GM23338 (cell line): ENCODE results near the gene RASSF4. TPM values are rescaled to one million over a fixed set of nuclear protein-coding genes. Genes with fewer than 3 reads are reported as not detected.
A peak's percentile ranks its signal among the peaks of the same experiment; 100 is the strongest.

Experiments
- ATAC-seq: fragments of 200-7000 bp; cut with Tn5 transposase; 3 replicates; pipeline ENCODE4 v1.9.1; 2020
- DNase-seq: peaks from one replicate; pipeline ENCODE4 v3.0.0-alpha.2; 2015; ENCODE audit warnings: low spot score
- H2AFZ ChIP-seq: fragments of 200-600 bp; sonication (generic); 2 replicates; pipeline ENCODE4 v1.8.0; 2016; ENCODE audit warnings: antibody characterized with exemption, mild to moderate bottlenecking, moderate library complexity
- H3F3A ChIP-seq: fragments of 200-600 bp; sonication (generic); replicated peaks from 2 replicates; pipeline ENCODE4 v1.8.0; 2017; ENCODE audit warnings: antibody characterized with exemption, mixed run types, low read depth
- H3K27ac ChIP-seq: fragments of 200-600 bp; sonication (generic); 2 replicates; pipeline ENCODE4 v1.6.1; 2016; ENCODE audit warnings: low read depth
- H3K27me3 ChIP-seq: fragments of 200-600 bp; sonication (generic); 2 replicates; pipeline ENCODE4 v1.8.0; 2016; ENCODE audit warnings: mild to moderate bottlenecking, mixed run types, moderate library complexity; ENCODE audit not compliant: insufficient read depth
- H3K36me3 ChIP-seq: fragments of 200-600 bp; sonication (generic); 2 replicates; pipeline ENCODE4 v1.8.0; 2016; ENCODE audit warnings: mild to moderate bottlenecking; ENCODE audit not compliant: insufficient read depth
- H3K4me1 ChIP-seq: fragments of 200-600 bp; sonication (generic); 2 replicates; pipeline ENCODE4 v1.8.0; 2016; ENCODE audit warnings: mild to moderate bottlenecking, moderate library complexity; ENCODE audit not compliant: insufficient read depth
- H3K4me2 ChIP-seq: fragments of 200-600 bp; sonication (generic); 2 replicates; pipeline ENCODE4 v1.7.1; 2017; ENCODE audit warnings: mixed run types
- H3K4me3 ChIP-seq: fragments of 200-600 bp; sonication (generic); 2 replicates; pipeline ENCODE4 v1.6.1; 2016; ENCODE audit warnings: mixed run types
- H3K79me2 ChIP-seq: fragments of 200-600 bp; sonication (generic); replicated peaks from 2 replicates; pipeline ENCODE4 v1.8.0; 2017; ENCODE audit warnings: mild to moderate bottlenecking; ENCODE audit not compliant: insufficient read depth
- H3K9me2 ChIP-seq: fragments of 200-600 bp; sonication (generic); 2 replicates; pipeline ENCODE4 v1.8.0; 2017; ENCODE audit not compliant: insufficient read depth
- H4K20me1 ChIP-seq: fragments of 200-600 bp; sonication (generic); replicated peaks from 2 replicates; pipeline ENCODE4 v1.8.0; 2017; ENCODE audit warnings: mild to moderate bottlenecking; ENCODE audit not compliant: insufficient read depth
- H3K27ac Mint-ChIP-seq: 2 replicates; pipeline ENCODE4 v1.8.0; 2020; ENCODE audit warnings: inconsistent platforms, mild to moderate bottlenecking, moderate library complexity, mixed read lengths
- H3K27me3 Mint-ChIP-seq: 3 replicates; pipeline ENCODE4 v1.8.0; 2022; ENCODE audit warnings: low read depth, mild to moderate bottlenecking, moderate library complexity, mixed read lengths, inconsistent platforms; ENCODE audit not compliant: insufficient read depth, poor library complexity
- H3K36me3 Mint-ChIP-seq: 3 replicates; pipeline ENCODE4 v1.8.0; 2021; ENCODE audit warnings: low read depth, mild to moderate bottlenecking, inconsistent platforms, moderate library complexity, mixed read lengths
- H3K4me1 Mint-ChIP-seq: 3 replicates; pipeline ENCODE4 v1.8.0; 2020; ENCODE audit warnings: mild to moderate bottlenecking, inconsistent platforms, mixed read lengths
- H3K4me3 Mint-ChIP-seq: 3 replicates; pipeline ENCODE4 v1.8.0; 2021; ENCODE audit warnings: moderate library complexity, mild to moderate bottlenecking, inconsistent platforms, mixed read lengths
- H3K9me3 Mint-ChIP-seq: 3 replicates; pipeline ENCODE4 v1.8.0; 2020; ENCODE audit warnings: moderate library complexity, mild to moderate bottlenecking, inconsistent platforms, mixed read lengths
- CREB1 ChIP-seq: fragments of 250-450 bp; sonication (Bioruptor Pico); IDR thresholded peaks from 2 replicates; pipeline ENCODE4 v1.5.0; 2020; ENCODE audit warnings: low read depth, mild to moderate bottlenecking, moderate library complexity
- EZH2 ChIP-seq: fragments of 200-600 bp; sonication (generic); IDR thresholded peaks from one replicate; pipeline ENCODE4 v1.8.0; 2017; ENCODE audit warnings: antibody characterized with exemption, mild to moderate bottlenecking, low read depth; ENCODE audit not compliant: unreplicated experiment
- EZH2phosphoT487 ChIP-seq: fragments of 200-600 bp; sonication (generic); IDR thresholded peaks from one replicate; pipeline ENCODE4 v1.8.1; 2018; ENCODE audit warnings: antibody characterized with exemption; ENCODE audit not compliant: unreplicated experiment
- JUNB ChIP-seq: IDR thresholded peaks from one replicate; pipeline ENCODE4 v1.6.1; 2016; ENCODE audit warnings: antibody characterized with exemption; ENCODE audit not compliant: unreplicated experiment
- NANOG ChIP-seq: IDR thresholded peaks from 2 replicates; pipeline ENCODE4 v1.6.1; 2016; ENCODE audit warnings: antibody characterized with exemption, borderline replicate concordance
- POLR2AphosphoS5 ChIP-seq: IDR thresholded peaks from 2 replicates; pipeline ENCODE4 v1.6.1; 2016; ENCODE audit warnings: antibody characterized with exemption, low read depth
- STAT1 ChIP-seq: IDR thresholded peaks from one replicate; pipeline ENCODE4 v1.6.1; 2016; ENCODE audit warnings: antibody characterized with exemption; ENCODE audit not compliant: unreplicated experiment
- ZNF114 ChIP-seq: fragments of 250-450 bp; sonication (Bioruptor Pico); IDR thresholded peaks from 2 replicates; pipeline ENCODE4 v1.5.0; 2020; ENCODE audit warnings: mild to moderate bottlenecking, moderate library complexity
- ZNF331 ChIP-seq: fragments of 250-450 bp; sonication (Bioruptor Pico); IDR thresholded peaks from 2 replicates; pipeline ENCODE4 v1.5.0; 2020; ENCODE audit warnings: low read depth, mild to moderate bottlenecking, moderate library complexity
- polyA plus RNA-seq: library from polyadenylated mRNA; unstranded; fragments of >200 nt; fragmentation: Nextera tagmentation; extraction: Ambion mirVana; gene quantifications from 2 replicates; pipeline ENCODE4 v1.2.1, GENCODE V29; 2016
- total RNA-seq: library from RNA; depleted of rRNA; stranded (reverse); fragments of >200 nt; shearing (Covaris generic); gene quantifications from 2 replicates; pipeline ENCODE4 v1.2.3, GENCODE V29; 2014
- TF ChIP-seq, protein P1 (sequence below): IDR thresholded peaks from one replicate; pipeline ENCODE4 v1.6.1; 2018; ENCODE audit warnings: antibody characterized with exemption; ENCODE audit not compliant: unreplicated experiment
- TF ChIP-seq, protein P2 (sequence below): IDR thresholded peaks from 2 replicates; pipeline ENCODE4 v1.6.1; 2016; ENCODE audit warnings: antibody characterized with exemption
- TF ChIP-seq, protein P3 (sequence below): fragments of 250-450 bp; sonication (Bioruptor Pico); IDR thresholded peaks from 2 replicates; pipeline ENCODE4 v1.5.0; 2020; ENCODE audit warnings: mild to moderate bottlenecking, moderate library complexity
- TF ChIP-seq, protein P4 (sequence below), 2 experiments: fragments of 200-600 bp in 1 of 2; sonication (generic) in 1 of 2; conservative IDR thresholded peaks; 2 replicates each; pipeline versions ENCODE4 v1.5.1 to v1.6.1; 2016 to 2017; ENCODE audit warnings: antibody characterized with exemption in 2 of 2, low read depth in 2 of 2, mild to moderate bottlenecking in 2 of 2, moderate library complexity in 1 of 2

RASSF4 gene
- total and polyA plus RNA-seq, 2 experiments from 2014 or later = 12.4 to 13.6 TPM

DNA sequence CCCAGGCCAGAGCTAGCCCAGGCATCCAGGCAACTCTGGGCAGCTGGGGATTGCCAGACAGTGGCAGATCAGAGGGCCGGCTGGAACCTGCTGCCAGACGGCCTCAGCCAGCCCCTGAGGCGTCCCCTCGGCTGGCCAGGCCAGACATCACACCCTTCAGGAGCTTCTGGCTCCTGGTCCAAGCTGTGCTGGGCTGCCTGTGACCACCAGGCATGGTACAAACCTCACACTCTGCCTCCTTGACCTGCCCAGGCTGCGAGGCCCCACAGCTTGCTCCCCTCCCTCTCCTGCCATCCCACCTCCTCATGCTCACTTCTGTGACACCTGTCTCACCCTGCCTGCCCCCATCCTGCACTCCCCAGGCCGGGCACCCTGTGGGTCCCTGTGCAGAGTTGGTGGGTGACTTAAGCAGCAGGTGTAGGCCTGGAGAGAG is 13.3 kb downstream of the RASSF4 start:
- no peaks in the 10 kb centered on the region for H4K20me1 ChIP-seq
- DNase-seq = no peak
- ATAC-seq = no peak
- H3K4me1 Mint-ChIP-seq = peaks cover 39% of the 10 kb centered on the region
- no peaks in the 10 kb centered on the region for H3K27me3 ChIP-seq
- peak overlapping the region; percentile 69 for H3K4me2 ChIP-seq
- no peaks in the 10 kb centered on the region for H3K9me2 ChIP-seq
- H3F3A ChIP-seq = no peaks in the 10 kb centered on the region
- peaks cover 13% of the 10 kb centered on the region for H3K27me3 Mint-ChIP-seq
- H3K9me3 Mint-ChIP-seq = no peaks in the 10 kb centered on the region
- no peak overlapping the region for H3K27ac ChIP-seq
- peaks cover 30% of the 10 kb centered on the region for H3K4me1 ChIP-seq
- no peak overlapping the region for H3K27ac Mint-ChIP-seq
- H3K4me3 Mint-ChIP-seq = no peak overlapping the region
- H3K36me3 ChIP-seq = no peaks in the 10 kb centered on the region
- H3K4me3 ChIP-seq = no peak overlapping the region
- TF ChIP-seq POLR2AphosphoS5 = no peak
- no peak for TF ChIP-seq EZH2
- TF ChIP-seq, protein P1, sequence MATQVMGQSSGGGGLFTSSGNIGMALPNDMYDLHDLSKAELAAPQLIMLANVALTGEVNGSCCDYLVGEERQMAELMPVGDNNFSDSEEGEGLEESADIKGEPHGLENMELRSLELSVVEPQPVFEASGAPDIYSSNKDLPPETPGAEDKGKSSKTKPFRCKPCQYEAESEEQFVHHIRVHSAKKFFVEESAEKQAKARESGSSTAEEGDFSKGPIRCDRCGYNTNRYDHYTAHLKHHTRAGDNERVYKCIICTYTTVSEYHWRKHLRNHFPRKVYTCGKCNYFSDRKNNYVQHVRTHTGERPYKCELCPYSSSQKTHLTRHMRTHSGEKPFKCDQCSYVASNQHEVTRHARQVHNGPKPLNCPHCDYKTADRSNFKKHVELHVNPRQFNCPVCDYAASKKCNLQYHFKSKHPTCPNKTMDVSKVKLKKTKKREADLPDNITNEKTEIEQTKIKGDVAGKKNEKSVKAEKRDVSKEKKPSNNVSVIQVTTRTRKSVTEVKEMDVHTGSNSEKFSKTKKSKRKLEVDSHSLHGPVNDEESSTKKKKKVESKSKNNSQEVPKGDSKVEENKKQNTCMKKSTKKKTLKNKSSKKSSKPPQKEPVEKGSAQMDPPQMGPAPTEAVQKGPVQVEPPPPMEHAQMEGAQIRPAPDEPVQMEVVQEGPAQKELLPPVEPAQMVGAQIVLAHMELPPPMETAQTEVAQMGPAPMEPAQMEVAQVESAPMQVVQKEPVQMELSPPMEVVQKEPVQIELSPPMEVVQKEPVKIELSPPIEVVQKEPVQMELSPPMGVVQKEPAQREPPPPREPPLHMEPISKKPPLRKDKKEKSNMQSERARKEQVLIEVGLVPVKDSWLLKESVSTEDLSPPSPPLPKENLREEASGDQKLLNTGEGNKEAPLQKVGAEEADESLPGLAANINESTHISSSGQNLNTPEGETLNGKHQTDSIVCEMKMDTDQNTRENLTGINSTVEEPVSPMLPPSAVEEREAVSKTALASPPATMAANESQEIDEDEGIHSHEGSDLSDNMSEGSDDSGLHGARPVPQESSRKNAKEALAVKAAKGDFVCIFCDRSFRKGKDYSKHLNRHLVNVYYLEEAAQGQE = no peak
- no peak for TF ChIP-seq JUNB
- TF ChIP-seq ZNF331 (CRISPR knock-in tag) = no peak
- TF ChIP-seq EZH2phosphoT487 = no peak
- TF ChIP-seq, protein P2, sequence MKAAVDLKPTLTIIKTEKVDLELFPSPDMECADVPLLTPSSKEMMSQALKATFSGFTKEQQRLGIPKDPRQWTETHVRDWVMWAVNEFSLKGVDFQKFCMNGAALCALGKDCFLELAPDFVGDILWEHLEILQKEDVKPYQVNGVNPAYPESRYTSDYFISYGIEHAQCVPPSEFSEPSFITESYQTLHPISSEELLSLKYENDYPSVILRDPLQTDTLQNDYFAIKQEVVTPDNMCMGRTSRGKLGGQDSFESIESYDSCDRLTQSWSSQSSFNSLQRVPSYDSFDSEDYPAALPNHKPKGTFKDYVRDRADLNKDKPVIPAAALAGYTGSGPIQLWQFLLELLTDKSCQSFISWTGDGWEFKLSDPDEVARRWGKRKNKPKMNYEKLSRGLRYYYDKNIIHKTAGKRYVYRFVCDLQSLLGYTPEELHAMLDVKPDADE = no peak
- TF ChIP-seq CREB1 = no peak
- TF ChIP-seq, protein P3, sequence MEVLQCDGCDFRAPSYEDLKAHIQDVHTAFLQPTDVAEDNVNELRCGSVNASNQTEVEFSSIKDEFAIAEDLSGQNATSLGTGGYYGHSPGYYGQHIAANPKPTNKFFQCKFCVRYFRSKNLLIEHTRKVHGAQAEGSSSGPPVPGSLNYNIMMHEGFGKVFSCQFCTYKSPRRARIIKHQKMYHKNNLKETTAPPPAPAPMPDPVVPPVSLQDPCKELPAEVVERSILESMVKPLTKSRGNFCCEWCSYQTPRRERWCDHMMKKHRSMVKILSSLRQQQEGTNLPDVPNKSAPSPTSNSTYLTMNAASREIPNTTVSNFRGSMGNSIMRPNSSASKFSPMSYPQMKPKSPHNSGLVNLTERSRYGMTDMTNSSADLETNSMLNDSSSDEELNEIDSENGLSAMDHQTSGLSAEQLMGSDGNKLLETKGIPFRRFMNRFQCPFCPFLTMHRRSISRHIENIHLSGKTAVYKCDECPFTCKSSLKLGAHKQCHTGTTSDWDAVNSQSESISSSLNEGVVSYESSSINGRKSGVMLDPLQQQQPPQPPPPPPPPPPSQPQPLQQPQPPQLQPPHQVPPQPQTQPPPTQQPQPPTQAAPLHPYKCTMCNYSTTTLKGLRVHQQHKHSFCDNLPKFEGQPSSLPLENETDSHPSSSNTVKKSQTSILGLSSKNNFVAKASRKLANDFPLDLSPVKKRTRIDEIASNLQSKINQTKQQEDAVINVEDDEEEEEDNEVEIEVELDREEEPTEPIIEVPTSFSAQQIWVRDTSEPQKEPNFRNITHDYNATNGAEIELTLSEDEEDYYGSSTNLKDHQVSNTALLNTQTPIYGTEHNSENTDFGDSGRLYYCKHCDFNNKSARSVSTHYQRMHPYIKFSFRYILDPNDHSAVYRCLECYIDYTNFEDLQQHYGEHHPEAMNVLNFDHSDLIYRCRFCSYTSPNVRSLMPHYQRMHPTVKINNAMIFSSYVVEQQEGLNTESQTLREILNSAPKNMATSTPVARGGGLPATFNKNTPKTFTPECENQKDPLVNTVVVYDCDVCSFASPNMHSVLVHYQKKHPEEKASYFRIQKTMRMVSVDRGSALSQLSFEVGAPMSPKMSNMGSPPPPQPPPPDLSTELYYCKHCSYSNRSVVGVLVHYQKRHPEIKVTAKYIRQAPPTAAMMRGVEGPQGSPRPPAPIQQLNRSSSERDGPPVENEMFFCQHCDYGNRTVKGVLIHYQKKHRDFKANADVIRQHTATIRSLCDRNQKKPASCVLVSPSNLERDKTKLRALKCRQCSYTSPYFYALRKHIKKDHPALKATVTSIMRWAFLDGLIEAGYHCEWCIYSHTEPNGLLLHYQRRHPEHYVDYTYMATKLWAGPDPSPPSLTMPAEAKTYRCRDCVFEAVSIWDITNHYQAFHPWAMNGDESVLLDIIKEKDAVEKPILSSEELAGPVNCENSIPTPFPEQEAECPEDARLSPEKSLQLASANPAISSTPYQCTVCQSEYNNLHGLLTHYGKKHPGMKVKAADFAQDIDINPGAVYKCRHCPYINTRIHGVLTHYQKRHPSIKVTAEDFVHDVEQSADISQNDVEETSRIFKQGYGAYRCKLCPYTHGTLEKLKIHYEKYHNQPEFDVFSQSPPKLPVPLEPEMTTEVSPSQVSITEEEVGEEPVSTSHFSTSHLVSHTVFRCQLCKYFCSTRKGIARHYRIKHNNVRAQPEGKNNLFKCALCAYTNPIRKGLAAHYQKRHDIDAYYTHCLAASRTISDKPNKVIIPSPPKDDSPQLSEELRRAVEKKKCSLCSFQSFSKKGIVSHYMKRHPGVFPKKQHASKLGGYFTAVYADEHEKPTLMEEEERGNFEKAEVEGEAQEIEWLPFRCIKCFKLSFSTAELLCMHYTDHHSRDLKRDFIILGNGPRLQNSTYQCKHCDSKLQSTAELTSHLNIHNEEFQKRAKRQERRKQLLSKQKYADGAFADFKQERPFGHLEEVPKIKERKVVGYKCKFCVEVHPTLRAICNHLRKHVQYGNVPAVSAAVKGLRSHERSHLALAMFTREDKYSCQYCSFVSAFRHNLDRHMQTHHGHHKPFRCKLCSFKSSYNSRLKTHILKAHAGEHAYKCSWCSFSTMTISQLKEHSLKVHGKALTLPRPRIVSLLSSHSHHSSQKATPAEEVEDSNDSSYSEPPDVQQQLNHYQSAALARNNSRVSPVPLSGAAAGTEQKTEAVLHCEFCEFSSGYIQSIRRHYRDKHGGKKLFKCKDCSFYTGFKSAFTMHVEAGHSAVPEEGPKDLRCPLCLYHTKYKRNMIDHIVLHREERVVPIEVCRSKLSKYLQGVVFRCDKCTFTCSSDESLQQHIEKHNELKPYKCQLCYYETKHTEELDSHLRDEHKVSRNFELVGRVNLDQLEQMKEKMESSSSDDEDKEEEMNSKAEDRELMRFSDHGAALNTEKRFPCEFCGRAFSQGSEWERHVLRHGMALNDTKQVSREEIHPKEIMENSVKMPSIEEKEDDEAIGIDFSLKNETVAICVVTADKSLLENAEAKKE (CRISPR knock-in tag) = no peak
- no peak for TF ChIP-seq NANOG
- TF ChIP-seq ZNF114 (CRISPR knock-in tag) = no peak
- no peak for TF ChIP-seq STAT1
- TF ChIP-seq, protein P4, sequence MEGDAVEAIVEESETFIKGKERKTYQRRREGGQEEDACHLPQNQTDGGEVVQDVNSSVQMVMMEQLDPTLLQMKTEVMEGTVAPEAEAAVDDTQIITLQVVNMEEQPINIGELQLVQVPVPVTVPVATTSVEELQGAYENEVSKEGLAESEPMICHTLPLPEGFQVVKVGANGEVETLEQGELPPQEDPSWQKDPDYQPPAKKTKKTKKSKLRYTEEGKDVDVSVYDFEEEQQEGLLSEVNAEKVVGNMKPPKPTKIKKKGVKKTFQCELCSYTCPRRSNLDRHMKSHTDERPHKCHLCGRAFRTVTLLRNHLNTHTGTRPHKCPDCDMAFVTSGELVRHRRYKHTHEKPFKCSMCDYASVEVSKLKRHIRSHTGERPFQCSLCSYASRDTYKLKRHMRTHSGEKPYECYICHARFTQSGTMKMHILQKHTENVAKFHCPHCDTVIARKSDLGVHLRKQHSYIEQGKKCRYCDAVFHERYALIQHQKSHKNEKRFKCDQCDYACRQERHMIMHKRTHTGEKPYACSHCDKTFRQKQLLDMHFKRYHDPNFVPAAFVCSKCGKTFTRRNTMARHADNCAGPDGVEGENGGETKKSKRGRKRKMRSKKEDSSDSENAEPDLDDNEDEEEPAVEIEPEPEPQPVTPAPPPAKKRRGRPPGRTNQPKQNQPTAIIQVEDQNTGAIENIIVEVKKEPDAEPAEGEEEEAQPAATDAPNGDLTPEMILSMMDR (conservative IDR thresholded peaks at IDR 0.05; ENCODE audit: low read depth in 2 of 2) = no peak
- no peaks in the 10 kb centered on the region for H3K79me2 ChIP-seq
- no peak overlapping the region for H2AFZ ChIP-seq
- H3K36me3 Mint-ChIP-seq = peaks cover 19% of the 10 kb centered on the region
